Right lobe of liver (tissue), 4 donors: ENCODE measurements around the gene FOXF2.

Source experiments
- CTCF ChIP-seq, 4 donors: fragments of 200-600 bp in 3 of 4; fragments of 450-650 bp in 1 of 4; IDR thresholded peaks; one replicate each; pipeline versions ENCODE4 v1.5.1 to v1.8.0; 2016 to 2022; ENCODE audit warnings: antibody characterized with exemption in 4 of 4, mild to moderate bottlenecking in 2 of 4
- POLR2A ChIP-seq: fragments of 450-650 bp; IDR thresholded peaks from one replicate; pipeline ENCODE4 v1.6.1; 2017; ENCODE audit warnings: antibody characterized with exemption, mild to moderate bottlenecking
- donor health status: DM: no; HTN: no; CAD: no.
- donor health status: DM: no; HTN: no; CAD: no.
- donor health status: DM: no; HTN: yes; CAD: no.

GRCh38 chr6:1400126-1400850 is 10.9 kb downstream of the FOXF2 start:
- no peak for TF ChIP-seq CTCF (IDR thresholded peaks at IDR 0.05)
- TF ChIP-seq POLR2A = no peak
